K562 (cell line): Measurements from ENCODE around the gene ARMC7. TPM values are rescaled to one million over a fixed set of nuclear protein-coding genes. Genes with fewer than 3 reads are reported as not detected.

Experiments
- ARID1B ChIP-seq: fragments of 450-650 bp; IDR thresholded peaks from 2 replicates; pipeline ENCODE4 v1.6.1; 2016; ENCODE audit warnings: antibody characterized with exemption, mild to moderate bottlenecking, inconsistent platforms
- BACH1 ChIP-seq: fragments of 200-800 bp; sonication (Bioruptor generic); IDR thresholded peaks from 2 replicates; pipeline ENCODE4 v1.6.1; 2016; ENCODE audit warnings: missing genetic modification characterization, missing compliant biosample characterization
- EP400 ChIP-seq: fragments of 450-650 bp; IDR thresholded peaks from 2 replicates; pipeline ENCODE4 v1.6.1; 2017; ENCODE audit warnings: antibody characterized with exemption, mild to moderate bottlenecking, moderate library complexity
- ETV1 ChIP-seq: fragments of 450-650 bp; conservative IDR thresholded peaks from 2 replicates; pipeline ENCODE4 v1.6.1; 2016; ENCODE audit warnings: missing genetic modification characterization, control low read depth, low read depth, missing compliant biosample characterization
- ETV5 ChIP-seq: sonication (generic); formaldehyde crosslinking; IDR thresholded peaks from 2 replicates; pipeline ENCODE4 v1.4.0; 2020; ENCODE audit warnings: low read depth, mild to moderate bottlenecking, missing genetic modification reagents
- LARP7 ChIP-seq: fragments of 450-650 bp; IDR thresholded peaks from 2 replicates; pipeline ENCODE4 v1.6.1; 2016
- MECOM ChIP-seq: fragments of 250-450 bp; sonication (Bioruptor Pico); IDR thresholded peaks from 2 replicates; pipeline ENCODE4 v1.8.0; 2022; ENCODE audit warnings: inconsistent platforms
- NEUROD1 ChIP-seq: fragments of 150-350 bp; IDR thresholded peaks from 2 replicates; pipeline ENCODE4 v1.6.1; 2014; ENCODE audit warnings: borderline replicate concordance, low read length, low read depth; ENCODE audit not compliant: partially characterized antibody
- RHOXF2B ChIP-seq: fragments of 250-450 bp; sonication (Bioruptor Pico); conservative IDR thresholded peaks from 2 replicates; pipeline ENCODE4 v1.5.1; 2021
- SMAD1 ChIP-seq: fragments of 150-350 bp; IDR thresholded peaks from 2 replicates; pipeline ENCODE4 v1.6.1; 2014; ENCODE audit warnings: low read length, low read depth; ENCODE audit not compliant: partially characterized antibody
- SMAD2 ChIP-seq: fragments of 150-350 bp; IDR thresholded peaks from 2 replicates; pipeline ENCODE4 v1.6.1; 2014; ENCODE audit warnings: low read depth, mild to moderate bottlenecking, low read length
- TOE1 ChIP-seq, 2 experiments: fragments of 450-650 bp in 1 of 2; sonication (generic) in 1 of 2; formaldehyde crosslinking in 1 of 2; IDR thresholded peaks; 2 replicates each; pipeline versions ENCODE4 v1.7.1 to v1.8.0; 2016 to 2022; ENCODE audit warnings: borderline replicate concordance in 2 of 2, mild to moderate bottlenecking in 2 of 2, antibody characterized with exemption in 1 of 2, inconsistent platforms in 1 of 2, low read depth in 1 of 2, missing genetic modification reagents in 1 of 2, moderate library complexity in 1 of 2
- ZNF253 ChIP-seq: fragments of 250-450 bp; sonication (Bioruptor Pico); conservative IDR thresholded peaks from 2 replicates; pipeline ENCODE4 v1.6.1; 2021; ENCODE audit warnings: mild to moderate bottlenecking
- polyA plus RNA-seq, 8 experiments: library from polyadenylated mRNA; depleted of rRNA in 4 of 8; stranded (reverse) in 5 of 8; unstranded in 3 of 8; fragments of >200 nt; fragmentation: Nextera tagmentation in 2 of 8; fragmentation: Illumina TruSeq in 1 of 8; extraction: Ambion mirVana in 2 of 8; extraction: Trizol in 1 of 8; gene quantifications; 2 replicates each; pipeline versions ENCODE4 v1.2.1 to v1.2.3, GENCODE V29; 2011 to 2014; ENCODE audit warnings: inconsistent platforms in 1 of 8, missing spikeins in 1 of 8
- total RNA-seq, 7 experiments: library from RNA; depleted of rRNA in 6 of 7; stranded (reverse); fragments of >200 nt in 6 of 7; fragmentation: Illumina TruSeq in 2 of 7; extraction: Trizol in 2 of 7; gene quantifications; 2 replicates each; pipeline versions ENCODE4 v1.2.1 to v1.2.3, GENCODE V29; 2011 to 2021; ENCODE audit warnings: low replicate concordance in 1 of 7
- TF ChIP-seq, protein P1 (sequence below): fragments of 250-450 bp; sonication (Bioruptor Pico); IDR thresholded peaks from 2 replicates; pipeline ENCODE4 v1.8.0; 2021; ENCODE audit warnings: moderate library complexity, mild to moderate bottlenecking, inconsistent platforms
- TF ChIP-seq, protein P2 (sequence below), 3 experiments: IDR thresholded peaks in 2 of 3; conservative IDR thresholded peaks in 1 of 3; 2 replicates each; pipeline ENCODE4 v1.5.1; 2011 to 2012; ENCODE audit warnings: low read length in 3 of 3, mild to moderate bottlenecking in 3 of 3, control low read depth in 2 of 3, improper control_type of control experiment in 1 of 3, inconsistent platforms in 1 of 3, low read depth in 1 of 3, mixed read lengths in 1 of 3, moderate library complexity in 1 of 3; ENCODE audit not compliant: insufficient read depth in 2 of 3
- TF ChIP-seq, protein P3 (sequence below): IDR thresholded peaks from 2 replicates; pipeline ENCODE4 v1.6.1; 2014; ENCODE audit warnings: antibody characterized with exemption
- TF ChIP-seq, protein P4 (sequence below): fragments of 450-650 bp; IDR thresholded peaks from 2 replicates; pipeline ENCODE4 v1.6.1; 2017; ENCODE audit warnings: antibody characterized with exemption, mild to moderate bottlenecking

Gene ARMC7
- total and polyA plus RNA-seq, 9 of the 15 experiments (the other 6 are each of a cell fraction or from before 2014, with no cell fraction given), result 1.4 to 15.2 (median 5.9) TPM

DNA sequence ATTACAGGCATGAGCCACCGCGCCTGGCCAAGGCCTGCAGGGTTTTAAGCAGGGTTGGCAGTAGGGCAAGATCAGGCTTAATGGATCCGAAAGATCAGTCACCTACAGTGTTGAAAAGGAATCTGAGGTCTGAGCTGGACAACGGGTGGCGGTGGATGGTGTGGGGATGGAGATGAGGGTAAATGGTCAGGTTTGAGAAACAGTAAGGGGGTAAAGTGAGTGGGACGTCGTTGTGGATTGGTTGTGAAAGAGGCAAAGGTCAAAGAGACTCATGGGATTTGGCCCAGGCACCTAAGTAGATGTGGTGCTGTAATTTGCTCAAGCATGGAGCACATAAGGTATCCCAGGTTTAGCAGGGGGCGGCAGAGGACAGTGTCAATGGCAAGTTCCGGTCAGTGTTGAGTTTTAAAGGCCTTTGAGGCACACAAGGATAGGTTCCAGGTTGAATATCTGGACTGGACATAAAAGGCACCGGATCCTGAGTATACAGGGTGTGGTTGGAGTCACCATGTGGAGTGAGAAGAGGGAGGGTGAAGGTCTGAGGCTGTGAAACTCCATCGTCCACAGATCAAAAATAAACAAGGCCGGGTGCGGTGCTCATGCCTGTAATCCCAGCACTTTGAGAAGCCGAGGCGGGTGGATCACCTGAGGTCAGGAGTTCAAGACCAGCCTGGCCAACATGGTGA is 23.1 kb upstream of the ARMC7 start (continued):
- TF ChIP-seq ETV1 (tag) (peak; percentile 65), BACH1 (tag) (no peak), ETV5 (CRISPR knock-in tag) (peak; percentile 72; the same call in 1 of the 2 replicates), LARP7 (no peak), MECOM (CRISPR knock-in tag) (no peak), ZNF253 (no peak), SMAD2 (no peak), EP400 (peak; percentile 49; the same call in 1 of the 2 replicates), TOE1 (IDR thresholded peaks at IDR 0.05; ENCODE audit: borderline replicate concordance) (peak; percentile 20; the same call in 1 of the 2 replicates), TOE1 (CRISPR knock-in tag; IDR thresholded peaks at IDR 0.05; ENCODE audit: borderline replicate concordance, low read depth) (no peak), SMAD1 (no peak), NEUROD1 (no peak), ARID1B (no peak; the same call in 1 of the 2 replicates), RHOXF2B (no peak)
- TF ChIP-seq, protein P1, sequence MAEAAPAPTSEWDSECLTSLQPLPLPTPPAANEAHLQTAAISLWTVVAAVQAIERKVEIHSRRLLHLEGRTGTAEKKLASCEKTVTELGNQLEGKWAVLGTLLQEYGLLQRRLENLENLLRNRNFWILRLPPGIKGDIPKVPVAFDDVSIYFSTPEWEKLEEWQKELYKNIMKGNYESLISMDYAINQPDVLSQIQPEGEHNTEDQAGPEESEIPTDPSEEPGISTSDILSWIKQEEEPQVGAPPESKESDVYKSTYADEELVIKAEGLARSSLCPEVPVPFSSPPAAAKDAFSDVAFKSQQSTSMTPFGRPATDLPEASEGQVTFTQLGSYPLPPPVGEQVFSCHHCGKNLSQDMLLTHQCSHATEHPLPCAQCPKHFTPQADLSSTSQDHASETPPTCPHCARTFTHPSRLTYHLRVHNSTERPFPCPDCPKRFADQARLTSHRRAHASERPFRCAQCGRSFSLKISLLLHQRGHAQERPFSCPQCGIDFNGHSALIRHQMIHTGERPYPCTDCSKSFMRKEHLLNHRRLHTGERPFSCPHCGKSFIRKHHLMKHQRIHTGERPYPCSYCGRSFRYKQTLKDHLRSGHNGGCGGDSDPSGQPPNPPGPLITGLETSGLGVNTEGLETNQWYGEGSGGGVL, result no peak
- TF ChIP-seq, protein P2, sequence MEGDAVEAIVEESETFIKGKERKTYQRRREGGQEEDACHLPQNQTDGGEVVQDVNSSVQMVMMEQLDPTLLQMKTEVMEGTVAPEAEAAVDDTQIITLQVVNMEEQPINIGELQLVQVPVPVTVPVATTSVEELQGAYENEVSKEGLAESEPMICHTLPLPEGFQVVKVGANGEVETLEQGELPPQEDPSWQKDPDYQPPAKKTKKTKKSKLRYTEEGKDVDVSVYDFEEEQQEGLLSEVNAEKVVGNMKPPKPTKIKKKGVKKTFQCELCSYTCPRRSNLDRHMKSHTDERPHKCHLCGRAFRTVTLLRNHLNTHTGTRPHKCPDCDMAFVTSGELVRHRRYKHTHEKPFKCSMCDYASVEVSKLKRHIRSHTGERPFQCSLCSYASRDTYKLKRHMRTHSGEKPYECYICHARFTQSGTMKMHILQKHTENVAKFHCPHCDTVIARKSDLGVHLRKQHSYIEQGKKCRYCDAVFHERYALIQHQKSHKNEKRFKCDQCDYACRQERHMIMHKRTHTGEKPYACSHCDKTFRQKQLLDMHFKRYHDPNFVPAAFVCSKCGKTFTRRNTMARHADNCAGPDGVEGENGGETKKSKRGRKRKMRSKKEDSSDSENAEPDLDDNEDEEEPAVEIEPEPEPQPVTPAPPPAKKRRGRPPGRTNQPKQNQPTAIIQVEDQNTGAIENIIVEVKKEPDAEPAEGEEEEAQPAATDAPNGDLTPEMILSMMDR (IDR thresholded peaks at IDR 0.05 in 2 of 3, conservative IDR thresholded peaks at IDR 0.05 in 1 of 3; ENCODE audit: insufficient read depth in 2 of 3, low read depth in 1 of 3, low read length in 3 of 3), result peak in 2 of 3 experiments; percentile 11 to 29; a peak in 1 of 6 replicates
- TF ChIP-seq, protein P3, sequence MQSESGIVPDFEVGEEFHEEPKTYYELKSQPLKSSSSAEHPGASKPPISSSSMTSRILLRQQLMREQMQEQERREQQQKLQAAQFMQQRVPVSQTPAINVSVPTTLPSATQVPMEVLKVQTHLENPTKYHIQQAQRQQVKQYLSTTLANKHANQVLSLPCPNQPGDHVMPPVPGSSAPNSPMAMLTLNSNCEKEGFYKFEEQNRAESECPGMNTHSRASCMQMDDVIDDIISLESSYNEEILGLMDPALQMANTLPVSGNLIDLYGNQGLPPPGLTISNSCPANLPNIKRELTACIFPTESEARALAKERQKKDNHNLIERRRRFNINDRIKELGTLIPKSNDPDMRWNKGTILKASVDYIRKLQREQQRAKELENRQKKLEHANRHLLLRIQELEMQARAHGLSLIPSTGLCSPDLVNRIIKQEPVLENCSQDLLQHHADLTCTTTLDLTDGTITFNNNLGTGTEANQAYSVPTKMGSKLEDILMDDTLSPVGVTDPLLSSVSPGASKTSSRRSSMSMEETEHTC, result no peak
- TF ChIP-seq, protein P4, sequence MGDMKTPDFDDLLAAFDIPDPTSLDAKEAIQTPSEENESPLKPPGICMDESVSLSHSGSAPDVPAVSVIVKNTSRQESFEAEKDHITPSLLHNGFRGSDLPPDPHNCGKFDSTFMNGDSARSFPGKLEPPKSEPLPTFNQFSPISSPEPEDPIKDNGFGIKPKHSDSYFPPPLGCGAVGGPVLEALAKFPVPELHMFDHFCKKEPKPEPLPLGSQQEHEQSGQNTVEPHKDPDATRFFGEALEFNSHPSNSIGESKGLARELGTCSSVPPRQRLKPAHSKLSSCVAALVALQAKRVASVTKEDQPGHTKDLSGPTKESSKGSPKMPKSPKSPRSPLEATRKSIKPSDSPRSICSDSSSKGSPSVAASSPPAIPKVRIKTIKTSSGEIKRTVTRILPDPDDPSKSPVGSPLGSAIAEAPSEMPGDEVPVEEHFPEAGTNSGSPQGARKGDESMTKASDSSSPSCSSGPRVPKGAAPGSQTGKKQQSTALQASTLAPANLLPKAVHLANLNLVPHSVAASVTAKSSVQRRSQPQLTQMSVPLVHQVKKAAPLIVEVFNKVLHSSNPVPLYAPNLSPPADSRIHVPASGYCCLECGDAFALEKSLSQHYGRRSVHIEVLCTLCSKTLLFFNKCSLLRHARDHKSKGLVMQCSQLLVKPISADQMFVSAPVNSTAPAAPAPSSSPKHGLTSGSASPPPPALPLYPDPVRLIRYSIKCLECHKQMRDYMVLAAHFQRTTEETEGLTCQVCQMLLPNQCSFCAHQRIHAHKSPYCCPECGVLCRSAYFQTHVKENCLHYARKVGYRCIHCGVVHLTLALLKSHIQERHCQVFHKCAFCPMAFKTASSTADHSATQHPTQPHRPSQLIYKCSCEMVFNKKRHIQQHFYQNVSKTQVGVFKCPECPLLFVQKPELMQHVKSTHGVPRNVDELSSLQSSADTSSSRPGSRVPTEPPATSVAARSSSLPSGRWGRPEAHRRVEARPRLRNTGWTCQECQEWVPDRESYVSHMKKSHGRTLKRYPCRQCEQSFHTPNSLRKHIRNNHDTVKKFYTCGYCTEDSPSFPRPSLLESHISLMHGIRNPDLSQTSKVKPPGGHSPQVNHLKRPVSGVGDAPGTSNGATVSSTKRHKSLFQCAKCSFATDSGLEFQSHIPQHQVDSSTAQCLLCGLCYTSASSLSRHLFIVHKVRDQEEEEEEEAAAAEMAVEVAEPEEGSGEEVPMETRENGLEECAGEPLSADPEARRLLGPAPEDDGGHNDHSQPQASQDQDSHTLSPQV, result peak; percentile 67
